Stimulated activated CD8-positive, alpha-beta memory T cell treated with anti-CD3 and anti-CD28 coated beads, Interleukin-7, amount 100 ng/mL, for 4 hours (primary cell): ENCODE measurements around the gene SPEF1.
A peak's percentile ranks its signal among the peaks of the same experiment; 100 is the strongest.

Source experiments
- DNase-seq, 2 donors: peaks; one replicate each; pipeline ENCODE4 v3.0.0-alpha.2; 2020; ENCODE audit warnings: low read depth in 2 of 2

The SPEF1 gene

DNA sequence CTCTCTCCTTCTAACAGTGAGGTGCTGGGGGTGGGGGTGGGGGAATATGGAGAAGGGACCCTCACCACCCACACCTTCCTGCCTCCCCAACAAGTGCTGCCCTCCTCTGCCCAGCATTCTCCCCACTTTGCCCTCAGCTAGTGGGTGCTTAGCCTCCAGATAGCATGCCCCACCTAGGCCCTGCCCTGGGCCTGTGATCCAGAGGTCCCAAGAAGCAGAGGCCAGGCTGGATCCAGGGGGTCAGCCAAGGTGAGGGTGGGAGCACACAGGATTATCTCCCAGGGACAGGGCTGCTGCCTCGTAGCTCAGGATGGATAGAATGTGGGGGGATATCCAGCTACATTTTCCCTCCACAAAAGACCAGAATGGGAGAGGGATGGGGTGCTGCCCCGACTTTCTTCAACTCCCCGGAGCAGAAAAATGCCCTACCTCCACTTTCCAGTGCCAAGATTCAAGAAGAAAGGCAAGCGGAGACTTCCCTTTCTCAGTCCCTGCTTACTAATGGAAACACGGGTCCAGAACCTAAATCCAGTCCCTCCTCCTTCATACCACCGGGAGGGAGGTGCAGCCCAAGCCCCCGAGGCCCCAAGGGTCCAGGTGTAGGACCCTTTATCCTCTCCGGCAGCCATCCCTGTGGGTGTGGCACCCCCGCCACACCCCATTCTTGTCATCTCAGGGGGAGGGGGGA, 14.7 kb downstream of the SPEF1 start:
- no peak for DNase-seq

- DNase-seq = no peak
Measured at GRCh38 chr20:3765171-3765882, 15.9 kb downstream of the SPEF1 start.

GRCh38 chr20:3764659-3765058, 16.6 kb downstream of the SPEF1 start:
- DNase-seq = no peak

DNA sequence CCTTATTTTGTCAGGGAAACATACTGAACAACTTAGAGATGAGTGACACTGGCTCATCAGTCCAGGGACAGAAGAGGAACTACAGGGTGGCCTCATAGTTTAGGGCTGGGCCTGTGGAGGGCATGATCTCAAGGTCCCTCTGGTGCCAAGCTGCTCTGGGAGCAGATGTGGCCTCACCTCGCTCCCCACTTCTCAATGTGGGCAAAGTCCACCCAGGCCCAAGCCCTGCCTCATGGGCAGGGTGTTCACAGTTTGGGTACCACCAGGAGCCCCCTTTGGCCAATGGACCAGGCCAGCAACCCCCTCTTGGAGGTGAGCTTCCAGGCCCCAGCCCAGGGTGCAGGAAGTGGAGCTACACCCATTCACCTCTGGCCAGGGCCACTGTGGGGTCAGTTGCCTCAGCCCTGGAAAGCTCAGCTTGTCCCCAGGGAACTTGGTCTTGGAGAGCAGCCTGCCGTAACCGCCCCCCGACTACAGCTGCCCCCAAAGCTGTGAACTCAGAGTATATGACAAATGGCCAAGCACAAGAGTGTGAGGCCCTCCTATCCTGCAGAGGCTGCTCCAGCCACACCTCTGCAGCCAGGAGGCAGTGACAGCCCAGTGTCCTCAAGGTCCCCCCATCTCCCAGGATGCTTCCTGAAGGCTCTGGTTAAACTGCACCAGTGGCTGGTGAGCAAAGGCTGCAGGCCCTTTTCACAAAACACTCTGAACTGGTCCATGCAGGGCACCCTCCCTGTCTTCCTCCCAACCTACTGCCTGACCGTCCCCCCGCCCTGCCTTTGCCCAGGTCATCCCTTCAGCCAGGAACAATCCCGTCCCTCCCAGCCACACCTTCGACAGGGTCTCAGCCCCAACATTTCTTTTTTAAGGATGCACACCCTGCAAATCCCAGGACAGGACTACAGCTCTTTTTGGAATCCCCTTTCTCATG, 17.3 kb downstream of the SPEF1 start:
- no peak for DNase-seq

GRCh38 chr20:3760655-3761348, 20.4 kb downstream of the SPEF1 start:
- no peak for DNase-seq

DNA sequence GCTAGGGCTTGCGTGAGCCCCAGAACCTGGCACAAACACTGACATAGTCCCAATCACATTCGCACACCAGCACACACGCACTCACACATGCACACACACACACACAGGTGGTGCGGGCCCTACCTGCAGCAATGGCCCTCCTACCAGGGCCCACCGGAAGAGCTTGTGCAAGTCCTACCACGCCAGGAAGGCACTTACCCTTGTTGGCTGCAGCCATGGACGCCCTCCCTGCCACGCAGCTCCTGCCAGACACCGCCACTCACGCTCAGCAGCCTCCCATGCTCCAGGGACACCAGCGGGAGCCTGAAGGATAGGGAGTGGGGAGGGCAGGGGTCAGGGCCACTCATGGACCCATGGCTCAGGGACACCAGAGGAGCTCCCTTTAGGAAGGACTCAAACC, 21.4 kb downstream of the SPEF1 start:
- no peak for DNase-seq

DNA sequence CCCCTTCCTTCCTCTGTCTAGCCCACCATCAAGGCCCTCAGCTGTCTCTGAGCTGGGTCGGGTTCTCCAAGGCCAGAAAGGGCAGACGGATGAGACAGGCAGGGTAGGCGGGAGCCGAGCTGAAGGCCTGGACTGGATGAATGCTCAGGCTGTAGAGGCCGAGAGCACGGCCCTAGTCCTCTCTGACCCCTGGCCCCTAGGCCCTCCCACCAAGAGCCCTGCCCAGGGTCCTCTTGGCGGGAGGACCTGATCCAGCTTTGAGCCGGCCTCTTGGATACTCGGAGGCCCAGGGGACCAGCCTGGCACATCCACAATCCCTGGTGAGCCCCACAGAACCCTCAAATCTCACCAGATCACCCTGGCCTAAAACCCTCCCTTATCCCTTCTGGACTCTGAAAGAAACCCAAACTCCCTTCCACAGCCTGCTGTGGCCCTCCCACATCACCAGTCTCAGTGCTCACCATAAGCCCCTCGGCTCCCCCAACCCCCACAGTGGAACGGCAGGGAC, 21.9 kb downstream of the SPEF1 start:
- DNase-seq = no peak

GRCh38 chr20:3758566-3758965, 22.7 kb downstream of the SPEF1 start:
- DNase-seq = no peak

DNA sequence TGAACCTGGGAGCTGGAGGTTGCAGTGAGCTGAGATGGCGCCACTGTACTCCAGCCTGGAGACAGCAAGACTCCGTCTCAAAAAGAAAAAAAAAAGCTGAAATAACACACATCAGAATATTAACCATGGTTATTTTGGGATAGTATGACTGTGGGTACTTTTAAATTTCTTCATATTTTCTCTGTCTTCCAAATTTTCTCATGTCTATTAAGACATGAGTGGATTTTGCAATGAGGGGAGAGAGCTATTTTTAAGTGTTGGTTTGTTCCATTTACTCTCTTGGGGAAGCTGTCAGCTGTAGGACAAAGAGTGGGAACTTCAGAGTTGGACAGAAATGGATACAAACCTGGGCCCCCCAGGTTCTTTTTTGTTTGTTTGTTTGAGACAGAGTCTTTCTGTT, 24.0 kb downstream of the SPEF1 start:
- DNase-seq = no peak

GRCh38 chr20:3755814-3756480, 25.3 kb downstream of the SPEF1 start:
- no peak for DNase-seq

DNA sequence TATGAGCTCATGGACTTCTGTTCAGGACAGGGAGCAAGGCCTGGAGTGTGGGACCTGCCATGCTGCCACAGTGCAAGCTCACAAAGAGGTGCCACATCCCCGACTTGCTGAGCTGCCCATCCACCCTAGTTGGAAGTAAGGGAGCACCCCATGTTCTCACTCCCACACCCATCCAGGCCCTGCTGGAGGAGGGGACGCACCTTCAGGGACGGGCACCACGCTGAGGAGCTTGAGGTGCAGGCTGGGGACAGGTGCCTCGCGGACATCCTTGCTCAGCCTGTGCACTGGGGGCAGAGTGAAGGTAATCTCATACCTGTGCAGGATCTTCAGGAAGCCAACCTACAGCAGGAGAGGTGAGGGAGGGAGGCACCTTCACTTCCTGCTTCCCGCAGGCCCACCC, 26.0 kb downstream of the SPEF1 start:
- no peak for DNase-seq

GRCh38 chr20:3754276-3754630, 27.0 kb downstream of the SPEF1 start:
- no peak for DNase-seq

DNA sequence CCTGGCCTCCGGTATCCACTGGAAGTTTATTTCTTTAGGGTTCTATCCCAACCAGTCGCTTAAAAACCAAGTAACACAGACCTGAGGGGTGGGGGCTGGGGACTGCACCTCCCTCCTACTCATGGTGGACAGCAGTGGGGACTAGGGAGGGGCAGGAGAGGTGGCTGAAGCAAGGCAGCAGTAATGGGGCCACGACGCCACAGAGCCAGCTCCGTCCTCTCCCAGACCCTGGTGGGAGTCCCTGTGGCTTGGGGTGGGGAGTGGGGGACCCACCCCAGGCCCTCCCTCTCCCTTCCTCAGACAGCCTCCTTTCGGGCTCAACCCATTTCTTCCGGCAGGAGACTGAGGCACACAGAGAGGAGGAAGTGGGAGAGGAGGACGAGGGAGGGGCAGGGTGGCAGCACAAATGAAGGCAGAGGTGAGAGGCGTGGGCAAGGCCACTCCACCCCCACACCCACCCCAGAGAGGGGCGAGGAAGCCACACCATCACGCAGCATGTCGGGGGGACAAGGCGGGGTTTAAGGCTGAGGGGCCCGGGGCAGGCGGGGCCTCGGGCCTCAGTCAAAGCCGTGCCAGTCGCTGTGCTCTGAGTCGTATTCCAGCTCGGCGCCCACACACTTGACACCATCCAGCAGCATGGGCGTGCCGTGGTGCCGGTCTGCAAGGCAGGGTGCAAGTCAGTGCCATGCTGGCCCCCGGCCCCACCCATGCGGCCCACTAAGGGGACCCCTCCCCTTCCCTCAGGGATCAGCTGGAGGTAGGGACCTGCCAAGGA, 27.6 kb downstream of the SPEF1 start:
- no peak for DNase-seq

DNA sequence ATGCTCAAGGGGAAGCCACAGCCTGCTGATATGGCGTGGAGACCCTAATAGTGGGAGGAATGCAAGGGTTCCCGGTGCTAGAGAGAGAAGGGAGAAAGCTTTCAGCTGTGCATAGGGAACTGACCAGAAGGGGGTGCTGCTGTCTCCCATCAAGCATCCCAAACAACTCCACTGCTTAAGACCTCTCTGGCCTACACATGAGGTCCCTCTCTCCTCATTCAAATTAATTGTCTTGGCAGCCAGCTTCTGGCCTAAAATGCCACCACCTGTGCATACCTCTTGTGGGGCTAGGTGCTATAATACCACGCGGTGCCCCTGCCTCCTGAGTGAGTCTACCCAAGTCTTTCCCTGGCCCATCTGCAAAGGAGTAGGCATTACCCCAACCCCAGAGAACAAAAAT, 28.1 kb downstream of the SPEF1 start:
- peak; percentile 27 to 31 for DNase-seq

DNA sequence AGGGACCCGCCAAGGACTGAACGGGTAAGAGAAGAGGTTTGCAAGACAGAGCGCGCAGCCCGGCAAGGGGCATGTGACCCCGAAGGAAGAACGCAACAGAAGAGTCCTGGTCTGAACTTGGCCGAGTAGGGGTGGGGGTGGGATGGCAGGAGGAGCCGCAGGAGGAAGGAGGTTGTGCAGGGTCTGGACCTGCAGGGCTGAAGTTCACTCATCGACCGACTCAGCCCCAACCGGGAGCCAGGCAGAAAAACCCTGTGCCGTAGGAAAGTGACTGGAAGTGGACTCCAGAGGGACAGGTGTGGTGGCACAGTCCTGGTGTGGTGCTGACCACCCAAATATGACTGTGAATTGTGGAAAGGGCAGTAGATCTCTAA, 28.9 kb downstream of the SPEF1 start:
- DNase-seq = no peak

- DNase-seq = peak in 1 of 2 donors; percentile 23
Measured at GRCh38 chr20:3751675-3752385, 29.4 kb downstream of the SPEF1 start.

DNA sequence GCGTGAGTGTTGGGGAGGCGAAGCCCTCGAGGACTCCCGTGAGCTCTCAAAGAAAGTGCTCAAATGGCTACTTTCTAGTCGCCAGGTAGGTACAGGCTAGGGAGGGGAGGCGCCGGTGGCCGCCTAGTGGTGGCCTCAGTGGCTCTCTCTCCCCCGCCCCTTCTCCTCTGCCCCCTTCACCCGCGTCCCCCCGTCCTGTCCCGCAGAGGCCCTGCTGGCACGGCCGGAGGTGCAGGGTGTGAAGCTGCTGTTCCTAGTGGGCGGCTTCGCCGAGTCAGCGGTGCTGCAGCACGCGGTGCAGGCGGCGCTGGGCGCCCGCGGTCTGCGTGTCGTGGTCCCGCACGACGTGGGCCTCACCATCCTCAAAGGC, 30.0 kb downstream of the SPEF1 start:
- no peak for DNase-seq

DNA sequence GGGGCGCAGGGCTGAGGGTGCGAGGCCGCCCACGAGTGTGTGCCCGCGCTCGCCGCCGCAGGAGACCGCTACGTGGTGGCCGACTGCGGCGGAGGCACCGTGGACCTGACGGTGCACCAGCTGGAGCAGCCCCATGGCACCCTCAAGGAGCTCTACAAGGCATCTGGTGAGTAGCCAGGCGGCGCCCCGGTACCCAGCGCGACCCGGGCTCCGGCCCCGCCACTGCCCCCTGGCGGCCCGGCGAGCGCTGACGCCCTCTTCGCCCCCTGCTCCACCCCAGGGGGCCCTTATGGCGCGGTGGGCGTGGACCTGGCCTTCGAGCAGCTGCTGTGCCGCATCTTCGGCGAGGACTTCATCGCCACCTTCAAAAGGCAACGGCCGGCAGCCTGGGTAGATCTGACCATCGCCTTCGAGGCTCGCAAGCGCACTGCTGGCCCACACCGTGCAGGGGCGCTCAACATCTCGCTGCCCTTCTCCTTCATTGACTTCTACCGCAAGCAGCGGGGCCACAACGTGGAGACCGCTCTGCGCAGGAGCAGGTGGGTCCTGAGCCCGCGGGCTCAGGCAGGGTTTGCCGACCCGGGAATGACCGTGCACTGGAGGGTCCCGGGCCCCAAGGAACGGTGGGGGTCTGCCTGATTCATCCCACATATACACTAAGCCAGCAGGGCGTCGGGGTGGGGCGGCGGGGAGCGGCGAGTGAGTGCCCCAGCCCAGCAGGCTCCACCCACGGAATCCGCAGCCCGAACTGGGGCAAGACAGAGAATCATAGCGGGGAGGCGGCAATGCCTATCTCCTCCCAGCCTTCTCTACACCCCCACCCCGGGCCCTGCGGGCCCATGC, 31.3 kb downstream of the SPEF1 start:
- no peak for DNase-seq

DNA sequence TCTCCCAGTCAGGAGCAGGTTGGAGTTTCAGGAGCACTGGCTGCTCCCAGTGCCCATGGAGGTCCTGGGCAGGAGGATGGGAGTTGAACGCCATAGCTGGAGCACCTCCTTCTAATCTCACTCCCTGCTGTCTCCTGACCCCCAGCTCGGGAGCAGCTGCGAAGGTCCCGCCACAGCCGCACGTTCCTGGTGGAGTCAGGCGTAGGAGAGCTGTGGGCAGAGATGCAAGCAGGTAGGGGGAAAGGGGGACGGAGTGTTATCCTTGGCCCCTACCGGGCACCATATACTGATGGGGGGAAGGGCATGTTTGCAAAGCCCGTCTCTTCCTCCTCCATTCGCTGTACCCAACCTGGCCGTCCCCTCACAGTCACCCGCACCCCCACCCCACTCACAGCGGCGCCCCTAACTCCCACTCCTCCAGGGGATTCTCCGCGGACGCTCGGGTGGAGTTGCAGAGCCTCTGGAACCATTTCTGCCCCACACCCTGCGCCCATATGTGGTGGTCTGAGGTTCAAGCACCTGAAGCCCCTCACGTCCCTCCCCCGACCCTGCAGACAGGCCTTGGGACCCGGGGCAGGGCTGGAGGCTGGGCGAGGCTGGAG, 32.1 kb downstream of the SPEF1 start:
- no peak for DNase-seq
